ENCODE measurements around the gene BLM. TPM values are rescaled to one million over a fixed set of nuclear protein-coding genes. Genes with fewer than 3 reads are reported as not detected.

The BLM gene
- total RNA-seq, 1 experiment from 2014 or later, result 31.8 TPM

- DNase-seq, result no peak
- TF ChIP-seq, protein P1, sequence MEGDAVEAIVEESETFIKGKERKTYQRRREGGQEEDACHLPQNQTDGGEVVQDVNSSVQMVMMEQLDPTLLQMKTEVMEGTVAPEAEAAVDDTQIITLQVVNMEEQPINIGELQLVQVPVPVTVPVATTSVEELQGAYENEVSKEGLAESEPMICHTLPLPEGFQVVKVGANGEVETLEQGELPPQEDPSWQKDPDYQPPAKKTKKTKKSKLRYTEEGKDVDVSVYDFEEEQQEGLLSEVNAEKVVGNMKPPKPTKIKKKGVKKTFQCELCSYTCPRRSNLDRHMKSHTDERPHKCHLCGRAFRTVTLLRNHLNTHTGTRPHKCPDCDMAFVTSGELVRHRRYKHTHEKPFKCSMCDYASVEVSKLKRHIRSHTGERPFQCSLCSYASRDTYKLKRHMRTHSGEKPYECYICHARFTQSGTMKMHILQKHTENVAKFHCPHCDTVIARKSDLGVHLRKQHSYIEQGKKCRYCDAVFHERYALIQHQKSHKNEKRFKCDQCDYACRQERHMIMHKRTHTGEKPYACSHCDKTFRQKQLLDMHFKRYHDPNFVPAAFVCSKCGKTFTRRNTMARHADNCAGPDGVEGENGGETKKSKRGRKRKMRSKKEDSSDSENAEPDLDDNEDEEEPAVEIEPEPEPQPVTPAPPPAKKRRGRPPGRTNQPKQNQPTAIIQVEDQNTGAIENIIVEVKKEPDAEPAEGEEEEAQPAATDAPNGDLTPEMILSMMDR (IDR thresholded peaks at IDR 0.05; ENCODE audit: unreplicated experiment), result no peak
- intact Hi-C loops (cut with micrococcal nuclease; ENCODE audit: unreplicated experiment), result no loop called here
- BruUV-seq (replicated peaks), result no TSS peak
- Mint-ChIP-seq H3K9me3 (ENCODE audit: low read depth, unreplicated experiment) (no peaks in the 10 kb centered on the region), H3K4me1 (ENCODE audit: low read depth, unreplicated experiment) (no peaks in the 10 kb centered on the region), H3K4me3 (ENCODE audit: low read depth, unreplicated experiment) (no peak overlapping the region), H3K36me3 (ENCODE audit: insufficient read depth, unreplicated experiment) (no peaks in the 10 kb centered on the region), H3K27me3 (ENCODE audit: unreplicated experiment) (no peaks in the 10 kb centered on the region), H3K27ac (ENCODE audit: unreplicated experiment) (no peak overlapping the region)
- CTCF ChIA-PET, result no interaction called here
Observed at GRCh38 chr15:90703455-90703854, 13.7 kb upstream of the BLM start.

- no peak for DNase-seq
- H3K4me1 Mint-ChIP-seq (ENCODE audit: low read depth, unreplicated experiment), result no peaks in the 10 kb centered on the region
- TF ChIP-seq, protein P1 (IDR thresholded peaks at IDR 0.05; ENCODE audit: unreplicated experiment), result no peak
- CTCF ChIA-PET, result no interaction called here
- H3K4me3 Mint-ChIP-seq (ENCODE audit: low read depth, unreplicated experiment), result no peak overlapping the region
- intact Hi-C loops (cut with micrococcal nuclease; ENCODE audit: unreplicated experiment), result no loop called here
- H3K36me3 Mint-ChIP-seq (ENCODE audit: insufficient read depth, unreplicated experiment), result no peaks in the 10 kb centered on the region
- BruUV-seq (replicated peaks), result no TSS peak
- no peak overlapping the region for H3K27ac Mint-ChIP-seq (ENCODE audit: unreplicated experiment)
- no peaks in the 10 kb centered on the region for H3K27me3 Mint-ChIP-seq (ENCODE audit: unreplicated experiment)
- H3K9me3 Mint-ChIP-seq (ENCODE audit: low read depth, unreplicated experiment), result no peaks in the 10 kb centered on the region
Observed at GRCh38 chr15:90705212-90705611, 11.9 kb upstream of the BLM start.

- Mint-ChIP-seq H3K36me3 (ENCODE audit: insufficient read depth, unreplicated experiment) (no peaks in the 10 kb centered on the region), H3K4me1 (ENCODE audit: low read depth, unreplicated experiment) (no peaks in the 10 kb centered on the region), H3K4me3 (ENCODE audit: low read depth, unreplicated experiment) (no peak overlapping the region), H3K9me3 (ENCODE audit: low read depth, unreplicated experiment) (no peaks in the 10 kb centered on the region), H3K27ac (ENCODE audit: unreplicated experiment) (no peak overlapping the region), H3K27me3 (ENCODE audit: unreplicated experiment) (no peaks in the 10 kb centered on the region)
- TF ChIP-seq, protein P1 (IDR thresholded peaks at IDR 0.05; ENCODE audit: unreplicated experiment), result no peak
- DNase-seq, result no peak
- BruUV-seq (replicated peaks), result no TSS peak
- intact Hi-C loops (cut with micrococcal nuclease; ENCODE audit: unreplicated experiment), result no loop called here
- CTCF ChIA-PET, result interaction anchor here (0.6 to 0.7 kb wide), 4 partner anchors 9 to 507 kb away, joined by 3 to 4 read pairs (median 3); no protein-coding TSS in a partner anchor
Observed at GRCh38 chr15:90706394-90707327, 10.5 kb upstream of the BLM start.

- Mint-ChIP-seq H3K4me1 (ENCODE audit: low read depth, unreplicated experiment) (no peaks in the 10 kb centered on the region), H3K9me3 (ENCODE audit: low read depth, unreplicated experiment) (no peaks in the 10 kb centered on the region), H3K27ac (ENCODE audit: unreplicated experiment) (no peak overlapping the region), H3K27me3 (ENCODE audit: unreplicated experiment) (no peaks in the 10 kb centered on the region), H3K36me3 (ENCODE audit: insufficient read depth, unreplicated experiment) (no peaks in the 10 kb centered on the region), H3K4me3 (ENCODE audit: low read depth, unreplicated experiment) (no peak overlapping the region)
- intact Hi-C loops (cut with micrococcal nuclease; ENCODE audit: unreplicated experiment), result no loop called here
- TF ChIP-seq, protein P1 (IDR thresholded peaks at IDR 0.05; ENCODE audit: unreplicated experiment), result no peak
- DNase-seq, result no peak
- BruUV-seq (replicated peaks), result no TSS peak
- CTCF ChIA-PET, result interaction anchor here (0.7 kb wide), 1 partner anchor 8 kb away, joined by 4 read pairs; no protein-coding TSS in a partner anchor
Observed at GRCh38 chr15:90707489-90707888, 9.7 kb upstream of the BLM start.

All from Calu3 (cell line).